GM23338 (cell line): ENCODE data around the gene NOP56. TPM values are rescaled to one million over a fixed set of nuclear protein-coding genes. Genes with fewer than 3 reads are reported as not detected.

ENCODE experiments used
- ATAC-seq: fragments of 200-7000 bp; cut with Tn5 transposase; 3 replicates; pipeline ENCODE4 v1.9.1; 2020
- DNase-seq: peaks from one replicate; pipeline ENCODE4 v3.0.0-alpha.2; 2015; ENCODE audit warnings: low spot score
- H2AFZ ChIP-seq: fragments of 200-600 bp; sonication (generic); 2 replicates; pipeline ENCODE4 v1.8.0; 2016; ENCODE audit warnings: antibody characterized with exemption, mild to moderate bottlenecking, moderate library complexity
- H3F3A ChIP-seq: fragments of 200-600 bp; sonication (generic); replicated peaks from 2 replicates; pipeline ENCODE4 v1.8.0; 2017; ENCODE audit warnings: antibody characterized with exemption, mixed run types, low read depth
- H3K27ac ChIP-seq: fragments of 200-600 bp; sonication (generic); 2 replicates; pipeline ENCODE4 v1.6.1; 2016; ENCODE audit warnings: low read depth
- H3K27me3 ChIP-seq: fragments of 200-600 bp; sonication (generic); 2 replicates; pipeline ENCODE4 v1.8.0; 2016; ENCODE audit warnings: mild to moderate bottlenecking, mixed run types, moderate library complexity; ENCODE audit not compliant: insufficient read depth
- H3K36me3 ChIP-seq: fragments of 200-600 bp; sonication (generic); 2 replicates; pipeline ENCODE4 v1.8.0; 2016; ENCODE audit warnings: mild to moderate bottlenecking; ENCODE audit not compliant: insufficient read depth
- H3K4me1 ChIP-seq: fragments of 200-600 bp; sonication (generic); 2 replicates; pipeline ENCODE4 v1.8.0; 2016; ENCODE audit warnings: mild to moderate bottlenecking, moderate library complexity; ENCODE audit not compliant: insufficient read depth
- H3K4me2 ChIP-seq: fragments of 200-600 bp; sonication (generic); 2 replicates; pipeline ENCODE4 v1.7.1; 2017; ENCODE audit warnings: mixed run types
- H3K4me3 ChIP-seq: fragments of 200-600 bp; sonication (generic); 2 replicates; pipeline ENCODE4 v1.6.1; 2016; ENCODE audit warnings: mixed run types
- H3K79me2 ChIP-seq: fragments of 200-600 bp; sonication (generic); replicated peaks from 2 replicates; pipeline ENCODE4 v1.8.0; 2017; ENCODE audit warnings: mild to moderate bottlenecking; ENCODE audit not compliant: insufficient read depth
- H3K9me2 ChIP-seq: fragments of 200-600 bp; sonication (generic); 2 replicates; pipeline ENCODE4 v1.8.0; 2017; ENCODE audit not compliant: insufficient read depth
- H4K20me1 ChIP-seq: fragments of 200-600 bp; sonication (generic); replicated peaks from 2 replicates; pipeline ENCODE4 v1.8.0; 2017; ENCODE audit warnings: mild to moderate bottlenecking; ENCODE audit not compliant: insufficient read depth
- H3K27ac Mint-ChIP-seq: 2 replicates; pipeline ENCODE4 v1.8.0; 2020; ENCODE audit warnings: inconsistent platforms, mild to moderate bottlenecking, moderate library complexity, mixed read lengths
- H3K27me3 Mint-ChIP-seq: 3 replicates; pipeline ENCODE4 v1.8.0; 2022; ENCODE audit warnings: low read depth, mild to moderate bottlenecking, moderate library complexity, mixed read lengths, inconsistent platforms; ENCODE audit not compliant: insufficient read depth, poor library complexity
- H3K36me3 Mint-ChIP-seq: 3 replicates; pipeline ENCODE4 v1.8.0; 2021; ENCODE audit warnings: low read depth, mild to moderate bottlenecking, inconsistent platforms, moderate library complexity, mixed read lengths
- H3K4me1 Mint-ChIP-seq: 3 replicates; pipeline ENCODE4 v1.8.0; 2020; ENCODE audit warnings: mild to moderate bottlenecking, inconsistent platforms, mixed read lengths
- H3K4me3 Mint-ChIP-seq: 3 replicates; pipeline ENCODE4 v1.8.0; 2021; ENCODE audit warnings: moderate library complexity, mild to moderate bottlenecking, inconsistent platforms, mixed read lengths
- H3K9me3 Mint-ChIP-seq: 3 replicates; pipeline ENCODE4 v1.8.0; 2020; ENCODE audit warnings: moderate library complexity, mild to moderate bottlenecking, inconsistent platforms, mixed read lengths
- CREB1 ChIP-seq: fragments of 250-450 bp; sonication (Bioruptor Pico); IDR thresholded peaks from 2 replicates; pipeline ENCODE4 v1.5.0; 2020; ENCODE audit warnings: low read depth, mild to moderate bottlenecking, moderate library complexity
- CTCF ChIP-seq, 2 experiments: fragments of 200-600 bp in 1 of 2; sonication (generic) in 1 of 2; conservative IDR thresholded peaks; 2 replicates each; pipeline versions ENCODE4 v1.5.1 to v1.6.1; 2016 to 2017; ENCODE audit warnings: antibody characterized with exemption in 2 of 2, low read depth in 2 of 2, mild to moderate bottlenecking in 2 of 2, moderate library complexity in 1 of 2
- ETS1 ChIP-seq: IDR thresholded peaks from 2 replicates; pipeline ENCODE4 v1.6.1; 2016; ENCODE audit warnings: antibody characterized with exemption
- EZH2 ChIP-seq: fragments of 200-600 bp; sonication (generic); IDR thresholded peaks from one replicate; pipeline ENCODE4 v1.8.0; 2017; ENCODE audit warnings: antibody characterized with exemption, mild to moderate bottlenecking, low read depth; ENCODE audit not compliant: unreplicated experiment
- EZH2phosphoT487 ChIP-seq: fragments of 200-600 bp; sonication (generic); IDR thresholded peaks from one replicate; pipeline ENCODE4 v1.8.1; 2018; ENCODE audit warnings: antibody characterized with exemption; ENCODE audit not compliant: unreplicated experiment
- JUNB ChIP-seq: IDR thresholded peaks from one replicate; pipeline ENCODE4 v1.6.1; 2016; ENCODE audit warnings: antibody characterized with exemption; ENCODE audit not compliant: unreplicated experiment
- NANOG ChIP-seq: IDR thresholded peaks from 2 replicates; pipeline ENCODE4 v1.6.1; 2016; ENCODE audit warnings: antibody characterized with exemption, borderline replicate concordance
- POLR2AphosphoS5 ChIP-seq: IDR thresholded peaks from 2 replicates; pipeline ENCODE4 v1.6.1; 2016; ENCODE audit warnings: antibody characterized with exemption, low read depth
- REST ChIP-seq: IDR thresholded peaks from one replicate; pipeline ENCODE4 v1.6.1; 2018; ENCODE audit warnings: antibody characterized with exemption; ENCODE audit not compliant: unreplicated experiment
- STAT1 ChIP-seq: IDR thresholded peaks from one replicate; pipeline ENCODE4 v1.6.1; 2016; ENCODE audit warnings: antibody characterized with exemption; ENCODE audit not compliant: unreplicated experiment
- ZNF114 ChIP-seq: fragments of 250-450 bp; sonication (Bioruptor Pico); IDR thresholded peaks from 2 replicates; pipeline ENCODE4 v1.5.0; 2020; ENCODE audit warnings: mild to moderate bottlenecking, moderate library complexity
- ZNF331 ChIP-seq: fragments of 250-450 bp; sonication (Bioruptor Pico); IDR thresholded peaks from 2 replicates; pipeline ENCODE4 v1.5.0; 2020; ENCODE audit warnings: low read depth, mild to moderate bottlenecking, moderate library complexity
- ZNF462 ChIP-seq: fragments of 250-450 bp; sonication (Bioruptor Pico); IDR thresholded peaks from 2 replicates; pipeline ENCODE4 v1.5.0; 2020; ENCODE audit warnings: mild to moderate bottlenecking, moderate library complexity
- polyA plus RNA-seq: library from polyadenylated mRNA; unstranded; fragments of >200 nt; fragmentation: Nextera tagmentation; extraction: Ambion mirVana; gene quantifications from 2 replicates; pipeline ENCODE4 v1.2.1, GENCODE V29; 2016
- total RNA-seq: library from RNA; depleted of rRNA; stranded (reverse); fragments of >200 nt; shearing (Covaris generic); gene quantifications from 2 replicates; pipeline ENCODE4 v1.2.3, GENCODE V29; 2014

The NOP56 gene
- total and polyA plus RNA-seq, 2 experiments from 2014 or later = 447 to 576 TPM

- no peak for DNase-seq
- H3K27ac ChIP-seq = no peak overlapping the region
Observed at GRCh38 chr20:2697768-2698167, 45.3 kb downstream of the NOP56 start.

More at GRCh38 chr20:2697768-2698167, 45.3 kb downstream of the NOP56 start:
- Histone ChIP-seq H3K36me3 (no peaks in the 10 kb centered on the region), H3K4me1 (peaks cover 33% of the 10 kb centered on the region; the same call in 1 of the 2 replicates), H4K20me1 (peaks cover 10% of the 10 kb centered on the region; the same call in 1 of the 2 replicates), H2AFZ (no peak overlapping the region), H3K9me2 (no peaks in the 10 kb centered on the region), H3K4me2 (no peak overlapping the region), H3K79me2 (no peaks in the 10 kb centered on the region), H3K27me3 (peaks cover 93% of the 10 kb centered on the region), H3F3A (no peaks in the 10 kb centered on the region), H3K4me3 (no peak overlapping the region)
- TF ChIP-seq CTCF (conservative IDR thresholded peaks at IDR 0.05; ENCODE audit: low read depth in 2 of 2) (no peak), ZNF331 (CRISPR knock-in tag) (no peak), POLR2AphosphoS5 (no peak), NANOG (no peak), EZH2phosphoT487 (no peak), CREB1 (CRISPR knock-in tag) (no peak), ETS1 (no peak), ZNF114 (CRISPR knock-in tag) (no peak), STAT1 (no peak), JUNB (no peak), REST (no peak), EZH2 (no peak), ZNF462 (CRISPR knock-in tag) (no peak)
- Mint-ChIP-seq H3K27me3 (peaks cover 74% of the 10 kb centered on the region), H3K27ac (no peak overlapping the region), H3K9me3 (no peaks in the 10 kb centered on the region; the same call in 2 of the 3 replicates), H3K4me3 (no peak overlapping the region), H3K36me3 (peaks cover 4% of the 10 kb centered on the region; the same call in 1 of the 3 replicates), H3K4me1 (peaks cover 49% of the 10 kb centered on the region)
- no peak for ATAC-seq
